GM12875 (cell line): ENCODE results near the gene FER.

ENCODE experiments used
- H3K4me3 ChIP-seq: one replicate; pipeline ENCODE4 v1.5.1; 2011; ENCODE audit warnings: low read depth, low read length, control low read depth
- CTCF ChIP-seq: IDR thresholded peaks from 2 replicates; pipeline ENCODE4 v1.5.1; 2011; ENCODE audit warnings: low read depth, mild to moderate bottlenecking, control low read depth, inconsistent platforms, low read length, moderate library complexity, borderline replicate concordance; ENCODE audit not compliant: insufficient read depth

FER gene

GRCh38 chr5:108919591-108920326, 172.1 kb downstream of the FER start:
- no peak overlapping the region for H3K4me3 ChIP-seq
- TF ChIP-seq CTCF = no peak

GRCh38 chr5:108924457-108924961, 176.8 kb downstream of the FER start:
- no peak overlapping the region for H3K4me3 ChIP-seq
- no peak for TF ChIP-seq CTCF

DNA sequence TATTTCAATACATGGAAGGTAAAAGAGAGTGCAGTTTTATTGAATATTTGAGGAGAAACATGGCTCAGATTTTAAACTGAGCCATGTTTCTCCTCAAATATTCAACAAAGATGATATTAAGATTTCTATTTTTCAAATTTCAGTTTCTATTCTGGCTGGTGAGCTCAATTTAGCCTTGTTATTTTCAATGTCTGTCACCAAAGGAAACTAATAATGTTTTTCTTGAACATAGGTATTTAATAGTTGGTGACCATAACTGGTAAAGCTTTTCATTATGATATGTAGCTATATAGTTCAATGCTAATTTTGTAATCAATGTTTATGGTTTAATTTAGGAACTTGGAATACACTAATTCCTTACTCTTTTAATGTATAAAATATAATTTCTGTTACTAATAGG, 177.4 kb downstream of the FER start:
- no peak for TF ChIP-seq CTCF
- no peak overlapping the region for H3K4me3 ChIP-seq

DNA sequence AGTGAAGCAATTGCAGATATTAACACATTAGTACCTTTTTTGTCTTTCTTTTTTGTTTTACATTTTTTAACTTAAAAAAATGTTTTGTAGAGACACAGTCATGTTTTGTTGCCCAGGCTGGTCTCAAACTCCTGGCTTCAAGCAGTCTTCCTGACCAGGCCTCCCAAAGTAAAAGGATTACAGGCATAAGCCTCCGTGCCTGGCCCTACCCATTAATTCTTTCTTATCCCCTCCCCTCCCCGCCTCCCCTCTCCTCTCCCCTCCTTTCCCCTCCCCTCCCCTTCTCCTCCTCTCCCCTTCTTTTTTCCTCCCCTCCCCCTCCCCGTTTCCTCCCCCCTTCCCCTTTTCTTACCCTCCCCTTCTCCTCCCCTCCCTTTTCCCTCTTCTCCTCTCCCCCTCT, 182.4 kb downstream of the FER start:
- no peak for TF ChIP-seq CTCF
- no peak overlapping the region for H3K4me3 ChIP-seq

DNA sequence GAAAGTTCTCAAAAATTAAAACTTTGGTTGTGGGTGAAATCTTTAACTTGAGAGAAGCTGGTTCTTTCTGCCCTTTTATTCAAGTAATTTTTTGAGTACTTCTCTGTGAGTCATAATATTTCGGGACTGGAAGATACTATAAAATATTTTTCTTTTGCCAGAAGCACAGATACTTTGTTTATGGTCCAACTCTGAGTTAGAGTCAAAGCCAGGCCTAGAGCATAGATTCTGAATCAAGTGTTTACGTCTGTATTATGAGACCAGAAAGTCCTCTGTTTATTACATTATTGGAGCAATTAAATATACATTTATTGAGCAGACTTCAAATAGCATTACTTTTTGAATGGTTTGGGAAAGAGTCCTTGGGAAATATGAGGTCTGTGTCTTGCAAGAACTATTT, 187.9 kb downstream of the FER start:
- no peak for TF ChIP-seq CTCF
- no peak overlapping the region for H3K4me3 ChIP-seq

DNA sequence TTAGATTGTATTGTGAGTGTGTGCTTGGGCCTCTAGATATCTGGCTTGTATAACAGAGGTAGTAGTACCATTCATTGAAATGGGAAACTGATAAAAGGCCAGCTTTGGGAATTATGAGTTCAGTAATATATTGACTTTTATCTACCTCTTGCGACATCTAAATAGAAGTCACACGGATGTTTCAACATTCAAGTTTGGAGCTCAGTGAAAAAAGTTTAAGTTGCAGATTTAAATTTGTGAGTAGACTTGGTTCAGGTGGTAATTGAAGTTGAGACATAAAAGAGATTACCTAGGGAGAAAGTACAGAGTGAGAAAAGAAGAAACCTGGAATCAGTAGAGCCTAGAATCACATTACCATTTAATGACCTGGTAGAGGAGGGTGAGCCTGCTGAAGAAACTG, 189.5 kb downstream of the FER start:
- no peak for TF ChIP-seq CTCF
- no peak overlapping the region for H3K4me3 ChIP-seq

GRCh38 chr5:108940506-108940905, 192.8 kb downstream of the FER start:
- TF ChIP-seq CTCF = no peak
- H3K4me3 ChIP-seq = no peak overlapping the region
